ENCODE results near the gene ARHGAP26. TPM values are rescaled to one million over a fixed set of nuclear protein-coding genes. Genes with fewer than 3 reads are reported as not detected.

ARHGAP26 gene
- total and polyA plus RNA-seq, 12 donors: 7.5 to 45.8 (median 37.2) TPM

DNA sequence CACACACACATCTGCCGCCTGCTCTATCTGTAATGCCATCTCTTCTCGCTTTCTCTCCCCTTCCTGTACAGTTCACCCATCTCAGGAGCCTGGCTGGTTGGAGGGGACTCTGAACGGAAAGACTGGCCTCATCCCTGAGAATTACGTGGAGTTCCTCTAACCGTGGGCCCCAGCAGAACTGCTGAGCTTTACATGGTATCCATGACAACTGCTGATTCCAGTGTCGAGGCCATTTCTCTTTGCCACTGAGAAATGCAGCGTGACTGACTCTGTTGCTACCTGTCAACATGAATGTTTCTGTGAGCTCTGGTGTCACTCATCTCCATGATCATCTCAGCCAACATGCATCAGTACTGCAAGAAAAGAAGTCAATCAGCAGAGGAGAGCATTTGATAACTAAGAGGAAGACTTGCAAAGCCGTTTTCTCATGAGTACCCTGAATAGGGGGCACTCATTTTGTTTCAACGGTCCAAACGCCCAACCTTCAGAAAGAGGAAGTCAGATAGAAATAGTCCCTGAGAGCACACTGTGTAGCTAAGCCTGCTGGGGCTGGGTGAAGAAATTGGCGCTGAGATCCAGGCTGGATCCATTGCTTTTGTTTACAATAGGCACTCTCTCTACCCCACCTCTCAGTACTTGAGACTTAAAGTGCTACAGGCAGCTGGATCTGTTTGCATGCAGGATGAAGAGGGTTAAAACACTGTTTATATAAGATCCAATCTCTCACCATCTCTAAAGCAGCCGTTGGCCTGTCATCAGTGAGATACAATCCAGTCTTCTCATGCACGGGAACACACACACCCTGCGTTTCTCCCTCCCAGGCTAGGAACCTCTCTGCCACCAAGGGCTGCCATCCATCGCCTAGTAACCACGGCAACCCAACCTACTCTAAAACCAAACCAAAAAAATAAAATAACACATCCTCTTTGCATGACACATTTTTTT lies 452.4 kb downstream of the ARHGAP26 start:
- Histone ChIP-seq H3K9me3 (no peaks in the 10 kb centered on the region), H3K4me3 (no peak overlapping the region), H3K36me3 (peaks cover 0 to 35% (median 0%) of the 10 kb centered on the region in 9 donors), H3K27me3 (no peaks in the 10 kb centered on the region), H3K4me1 (peaks cover 0 to 42% (median 30%) of the 10 kb centered on the region in 9 donors), H3K27ac (peak overlapping the region in 2 of 10 donors; percentile 41 to 44)
- DNase-seq (no peak), ATAC-seq (peak in 6 of 8 donors; percentile 18 to 44 (median 26))
- TF ChIP-seq, protein P1, sequence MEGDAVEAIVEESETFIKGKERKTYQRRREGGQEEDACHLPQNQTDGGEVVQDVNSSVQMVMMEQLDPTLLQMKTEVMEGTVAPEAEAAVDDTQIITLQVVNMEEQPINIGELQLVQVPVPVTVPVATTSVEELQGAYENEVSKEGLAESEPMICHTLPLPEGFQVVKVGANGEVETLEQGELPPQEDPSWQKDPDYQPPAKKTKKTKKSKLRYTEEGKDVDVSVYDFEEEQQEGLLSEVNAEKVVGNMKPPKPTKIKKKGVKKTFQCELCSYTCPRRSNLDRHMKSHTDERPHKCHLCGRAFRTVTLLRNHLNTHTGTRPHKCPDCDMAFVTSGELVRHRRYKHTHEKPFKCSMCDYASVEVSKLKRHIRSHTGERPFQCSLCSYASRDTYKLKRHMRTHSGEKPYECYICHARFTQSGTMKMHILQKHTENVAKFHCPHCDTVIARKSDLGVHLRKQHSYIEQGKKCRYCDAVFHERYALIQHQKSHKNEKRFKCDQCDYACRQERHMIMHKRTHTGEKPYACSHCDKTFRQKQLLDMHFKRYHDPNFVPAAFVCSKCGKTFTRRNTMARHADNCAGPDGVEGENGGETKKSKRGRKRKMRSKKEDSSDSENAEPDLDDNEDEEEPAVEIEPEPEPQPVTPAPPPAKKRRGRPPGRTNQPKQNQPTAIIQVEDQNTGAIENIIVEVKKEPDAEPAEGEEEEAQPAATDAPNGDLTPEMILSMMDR (IDR thresholded peaks at IDR 0.05): no peak
- intact Hi-C loops (cut with DNase I): loop anchor here in 1 of 10 donors (5.0 kb wide), 1 partner anchor 180 kb away; the partner anchor contains the start of gene NR3C1
- WGBS, 2 donors: 57 to 60% methylated on average over 16 of the region's 16 CpGs

DNA sequence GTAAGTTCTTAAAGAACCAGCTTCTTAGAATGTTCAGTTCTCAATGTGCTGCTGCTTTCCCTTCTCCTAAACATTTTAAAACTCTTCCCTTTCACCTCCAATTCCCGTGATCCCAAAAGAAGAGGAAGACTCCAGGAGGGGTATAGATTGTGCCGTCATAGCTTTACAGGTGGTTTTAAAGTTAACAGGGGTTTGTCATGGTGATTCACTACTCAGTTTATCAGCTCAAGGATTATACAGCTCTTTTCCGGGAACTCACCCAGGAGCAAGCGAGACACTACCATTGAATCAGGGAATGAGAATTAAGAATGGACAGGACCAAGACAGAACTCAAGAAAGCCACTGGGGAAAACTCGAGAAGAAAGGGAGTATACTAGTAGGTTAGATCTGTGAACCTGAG lies 454.5 kb downstream of the ARHGAP26 start:
- ATAC-seq (no peak), DNase-seq (no peak)
- H3K27ac ChIP-seq: no peak overlapping the region
- intact Hi-C loops (cut with DNase I): loop anchor here in 2 of 10 donors (5.0 kb wide), 2 partner anchors 88 to 178 kb away; partner anchors contain the start of gene NR3C1 (in 1 of the 2)
- TF ChIP-seq, protein P1 (IDR thresholded peaks at IDR 0.05): no peak
- H3K9me3 ChIP-seq: no peaks in the 10 kb centered on the region
- 94 to 98% methylated on average over 5 of the region's 5 CpGs for WGBS, 2 donors
- no peaks in the 10 kb centered on the region for H3K27me3 ChIP-seq
- H3K36me3 ChIP-seq: peaks cover 0 to 25% (median 0%) of the 10 kb centered on the region in 9 donors
- H3K4me1 ChIP-seq: peaks cover 3 to 44% (median 30%) of the 10 kb centered on the region in 9 donors
- H3K4me3 ChIP-seq: no peak overlapping the region

DNA sequence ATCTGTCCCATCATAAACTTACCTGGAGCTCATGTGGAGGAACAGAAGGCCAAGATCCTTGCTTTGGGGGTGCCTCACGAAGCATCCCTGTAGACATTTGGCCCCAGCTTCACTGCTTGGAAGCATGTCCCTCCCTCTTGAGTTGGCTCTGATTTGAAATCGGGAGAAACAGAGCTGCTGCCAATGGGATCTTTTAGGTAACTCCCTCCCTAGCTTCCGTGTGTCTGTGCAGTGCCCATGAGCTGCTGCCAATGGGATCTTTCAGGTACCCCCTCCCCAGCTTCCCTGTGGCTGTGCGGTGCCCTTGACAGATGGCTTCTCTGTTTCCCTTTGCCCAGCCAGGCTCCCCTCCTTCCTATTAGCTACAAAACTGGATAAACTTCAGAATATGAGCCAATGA lies 455.3 kb downstream of the ARHGAP26 start:
- H3K4me3 ChIP-seq: no peak overlapping the region
- H3K27me3 ChIP-seq: no peaks in the 10 kb centered on the region
- intact Hi-C loops (cut with DNase I): loop anchor here in 1 of 10 donors (5.0 kb wide), 1 partner anchor 87 kb away; no protein-coding TSS in a partner anchor
- DNase-seq (no peak), ATAC-seq (no peak)
- peaks cover 0 to 44% (median 28%) of the 10 kb centered on the region in 9 donors for H3K4me1 ChIP-seq
- TF ChIP-seq, protein P1 (IDR thresholded peaks at IDR 0.05): no peak
- H3K27ac ChIP-seq: no peak overlapping the region
- peaks cover 0 to 25% (median 0%) of the 10 kb centered on the region in 9 donors for H3K36me3 ChIP-seq
- WGBS, 2 donors: 97 to 98% methylated on average over 4 of the region's 4 CpGs
- no peaks in the 10 kb centered on the region for H3K9me3 ChIP-seq

DNA sequence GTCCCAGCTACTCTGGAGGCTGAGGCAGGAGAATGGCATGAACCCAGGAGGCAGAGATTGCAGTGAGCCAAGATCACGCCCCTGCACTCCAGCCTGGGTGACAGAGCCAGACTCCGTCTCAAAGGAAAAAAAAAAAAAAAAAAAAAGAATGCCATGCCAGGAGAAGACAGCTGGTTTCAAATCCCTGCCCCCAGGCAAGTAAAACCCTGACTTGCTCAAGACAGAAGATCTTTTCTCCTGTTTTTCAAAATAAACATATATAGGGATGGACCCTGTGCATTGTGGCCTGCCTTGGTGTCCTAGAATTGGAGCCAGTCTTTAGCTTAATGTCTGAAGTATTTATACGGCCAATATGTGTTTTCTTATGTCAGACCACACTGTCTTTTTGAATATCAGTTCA lies 456.2 kb downstream of the ARHGAP26 start:
- no peak for DNase-seq
- Histone ChIP-seq H3K4me3 (no peak overlapping the region), H3K27ac (no peak overlapping the region), H3K9me3 (no peaks in the 10 kb centered on the region), H3K4me1 (peaks cover 0 to 43% (median 19%) of the 10 kb centered on the region in 9 donors), H3K27me3 (no peaks in the 10 kb centered on the region), H3K36me3 (peaks cover 0 to 25% (median 0%) of the 10 kb centered on the region in 9 donors)
- intact Hi-C loops (cut with DNase I): loop anchor here in 1 of 10 donors (5.0 kb wide), 1 partner anchor 86 kb away; no protein-coding TSS in a partner anchor
- TF ChIP-seq, protein P1 (IDR thresholded peaks at IDR 0.05): no peak
- ATAC-seq: no peak
- WGBS, 2 donors: 68 to 72% methylated on average over 3 of the region's 3 CpGs

Data from heart right ventricle (tissue), 16 donors.